ENCODE results near the gene ATP1A4.

ATP1A4 gene

GRCh38 chr1:160149716-160150115 lies 1.7 kb upstream of the ATP1A4 start:
- TF ChIP-seq FOXP2 (optimal IDR thresholded peaks at IDR 0.05; ENCODE audit: borderline replicate concordance, extremely low read depth, extremely low read length, insufficient read depth) (no peak), REST (IDR thresholded peaks at IDR 0.05; ENCODE audit: insufficient read depth in 1 of 2, low read depth in 2 of 2, low read length in 2 of 2) (no peak), POLR2AphosphoS5 (IDR thresholded peaks at IDR 0.05; ENCODE audit: low read depth, low read length) (no peak), SIN3A (IDR thresholded peaks at IDR 0.05; ENCODE audit: borderline replicate concordance, insufficient read depth, low read length) (no peak), TAF1 (IDR thresholded peaks at IDR 0.05; ENCODE audit: borderline replicate concordance, insufficient read depth, low read length) (no peak)

GRCh38 chr1:160154790-160155189 lies 3.4 kb downstream of the ATP1A4 start:
- TF ChIP-seq SIN3A (IDR thresholded peaks at IDR 0.05; ENCODE audit: borderline replicate concordance, insufficient read depth, low read length): no peak
- TF ChIP-seq TAF1 (IDR thresholded peaks at IDR 0.05; ENCODE audit: borderline replicate concordance, insufficient read depth, low read length): no peak
- TF ChIP-seq POLR2AphosphoS5 (IDR thresholded peaks at IDR 0.05; ENCODE audit: low read depth, low read length): no peak
- TF ChIP-seq REST (IDR thresholded peaks at IDR 0.05; ENCODE audit: insufficient read depth in 1 of 2, low read depth in 2 of 2, low read length in 2 of 2): no peak
- no peak for TF ChIP-seq FOXP2 (optimal IDR thresholded peaks at IDR 0.05; ENCODE audit: borderline replicate concordance, extremely low read depth, extremely low read length, insufficient read depth)

- no peak for TF ChIP-seq TAF1 (IDR thresholded peaks at IDR 0.05; ENCODE audit: borderline replicate concordance, insufficient read depth, low read length)
- no peak for TF ChIP-seq REST (IDR thresholded peaks at IDR 0.05; ENCODE audit: insufficient read depth in 1 of 2, low read depth in 2 of 2, low read length in 2 of 2)
- TF ChIP-seq FOXP2 (optimal IDR thresholded peaks at IDR 0.05; ENCODE audit: borderline replicate concordance, extremely low read depth, extremely low read length, insufficient read depth): no peak
- TF ChIP-seq SIN3A (IDR thresholded peaks at IDR 0.05; ENCODE audit: borderline replicate concordance, insufficient read depth, low read length): no peak
- no peak for TF ChIP-seq POLR2AphosphoS5 (IDR thresholded peaks at IDR 0.05; ENCODE audit: low read depth, low read length)
These were observed 5.0 kb downstream of the ATP1A4 start for GRCh38 chr1:160156361-160156760.

- no peak for TF ChIP-seq POLR2AphosphoS5 (IDR thresholded peaks at IDR 0.05; ENCODE audit: low read depth, low read length)
- no peak for TF ChIP-seq REST (IDR thresholded peaks at IDR 0.05; ENCODE audit: insufficient read depth in 1 of 2, low read depth in 2 of 2, low read length in 2 of 2)
- TF ChIP-seq TAF1 (IDR thresholded peaks at IDR 0.05; ENCODE audit: borderline replicate concordance, insufficient read depth, low read length): no peak
- no peak for TF ChIP-seq FOXP2 (optimal IDR thresholded peaks at IDR 0.05; ENCODE audit: borderline replicate concordance, extremely low read depth, extremely low read length, insufficient read depth)
- TF ChIP-seq SIN3A (IDR thresholded peaks at IDR 0.05; ENCODE audit: borderline replicate concordance, insufficient read depth, low read length): no peak
These were observed 5.8 kb downstream of the ATP1A4 start for GRCh38 chr1:160157174-160157573.

- TF ChIP-seq REST (IDR thresholded peaks at IDR 0.05; ENCODE audit: insufficient read depth in 1 of 2, low read depth in 2 of 2, low read length in 2 of 2) (no peak), POLR2AphosphoS5 (IDR thresholded peaks at IDR 0.05; ENCODE audit: low read depth, low read length) (no peak), FOXP2 (optimal IDR thresholded peaks at IDR 0.05; ENCODE audit: borderline replicate concordance, extremely low read depth, extremely low read length, insufficient read depth) (no peak), SIN3A (IDR thresholded peaks at IDR 0.05; ENCODE audit: borderline replicate concordance, insufficient read depth, low read length) (no peak), TAF1 (IDR thresholded peaks at IDR 0.05; ENCODE audit: borderline replicate concordance, insufficient read depth, low read length) (no peak)
These were observed 6.6 kb downstream of the ATP1A4 start for GRCh38 chr1:160158031-160158430.
